Heart left ventricle (tissue), 13 donors: ENCODE measurements around the gene SH3TC1.

ENCODE experiments used
- CTCF ChIP-seq, 12 donors: fragments of 200-600 bp; sonication (generic) in 4 of 12; IDR thresholded peaks; one replicate each; pipeline versions ENCODE4 v1.5.0 to v1.8.0; 2018 to 2022; ENCODE audit warnings: antibody characterized with exemption in 12 of 12, mild to moderate bottlenecking in 5 of 12
- POLR2A ChIP-seq, 2 donors: fragments of 450-650 bp; IDR thresholded peaks; one replicate each; pipeline ENCODE4 v1.6.1; 2017; ENCODE audit warnings: antibody characterized with exemption in 2 of 2, mild to moderate bottlenecking in 2 of 2, moderate library complexity in 2 of 2
- donor health status: ischemic (EF 13 %, LVEDD 7.1; RV severe dilation, severe dysfunction).
- donor health status: DM: no; HTN: yes; CAD: no.
- donor health status: DM: no; HTN: no; CAD: no.
- donor health status: ischemic (EF 25% LVEDD 6.9; RV normal size, moderate dysfunction).
- donor health status: ischemic (EF 25% LVEDD 5.7; RV mildly dilated, moderate dysfunction).
- donor health status: ischemic (EF 35%, LVEDD 5.7; RV mildly dilated, moderate dysfunction).
- donor health status: nonischemic (EF 11% LVEDD 7.7; RV severe dilation, severe dysfunction).
- donor health status: DM: yes; HTN: yes; CAD: no.
- donor health status: PGD.
- donor health status: ischemic (EF 29% LVEDD 5.4; RV normal size, mild dysfunction).
- donor health status: nonischemic (EF 23%, LVEDD 6.1; RV moderate dilation, normal function).

DNA sequence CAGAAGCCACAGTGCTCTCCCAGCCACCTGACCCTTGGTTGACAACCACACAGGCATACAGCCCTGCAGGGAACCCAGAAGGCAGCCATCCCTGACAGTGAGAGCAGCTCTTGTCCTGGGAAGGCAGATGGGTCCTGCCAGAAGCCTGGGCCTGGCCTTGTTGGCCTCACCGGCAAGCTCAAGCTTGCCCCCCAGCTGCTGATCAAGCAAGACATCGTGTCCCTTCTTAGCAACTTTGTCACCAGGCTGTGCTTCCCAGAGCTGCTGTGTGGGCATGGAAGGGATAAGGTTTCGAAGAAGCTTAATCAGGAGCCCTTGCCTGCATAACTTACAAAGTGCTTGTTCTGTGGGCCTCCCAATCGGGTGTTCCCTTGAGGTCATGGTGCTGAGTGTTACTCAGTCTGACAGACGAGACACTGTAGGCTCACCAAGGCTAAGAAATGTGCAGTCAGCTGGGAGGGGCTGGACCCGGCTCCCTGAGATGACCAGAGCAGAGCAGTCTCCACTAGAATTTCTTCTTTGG, 33.7 kb upstream of the SH3TC1 start:
- TF ChIP-seq CTCF (IDR thresholded peaks at IDR 0.05) = peak in 3 of 12 donors; percentile 8 to 23 (median 14)
- no peak for TF ChIP-seq POLR2A (IDR thresholded peaks at IDR 0.05)
